BJ (cell line): ENCODE results near the gene FGF14. TPM values are rescaled to one million over a fixed set of nuclear protein-coding genes. Genes with fewer than 3 reads are reported as not detected.

Source experiments
- CTCF ChIA-PET: fragments of 350-600 bp; formaldehyde crosslinking; extraction: SDS; loops from one replicate; lab custom pipeline; 2021; ENCODE audit warnings: antibody characterized with exemption, inconsistent platforms; lab: Yijun Ruan, JAX
- POLR2A ChIA-PET: fragments of 300-600 bp; sonication (Branson Sonifier 250); formaldehyde crosslinking; extraction: SDS; loops from one replicate; lab custom pipeline; 2021; ENCODE audit warnings: antibody characterized with exemption; lab: Charles Lee
- DNase-seq: peaks from one replicate; pipeline ENCODE4 v3.0.0-alpha.2; 2011; ENCODE audit warnings: low read depth
- H3K27me3 ChIP-seq: 2 replicates; pipeline ENCODE4 v1.6.0; 2011; ENCODE audit warnings: low read length; ENCODE audit not compliant: control insufficient read depth, insufficient read depth
- H3K36me3 ChIP-seq: 2 replicates; pipeline ENCODE4 v1.5.1; 2011; ENCODE audit warnings: low read length; ENCODE audit not compliant: control insufficient read depth, insufficient read depth
- H3K4me3 ChIP-seq: 2 replicates; pipeline ENCODE4 v1.5.1; 2011; ENCODE audit warnings: low read depth, mild to moderate bottlenecking, control low read depth, low read length
- CTCF ChIP-seq: IDR thresholded peaks from 2 replicates; pipeline ENCODE4 v1.5.1; 2011; ENCODE audit warnings: low read depth, mild to moderate bottlenecking, control low read depth, inconsistent platforms, low read length, moderate library complexity; ENCODE audit not compliant: insufficient read depth
- polyA plus RNA-seq: library from polyadenylated mRNA; depleted of rRNA; stranded (reverse); fragments of >200 nt; gene quantifications from 2 replicates; pipeline ENCODE4 v1.2.3, GENCODE V29; 2011

The FGF14 gene
- polyA plus RNA-seq, 1 experiment, result 0.01 TPM

- POLR2A ChIA-PET, result no interaction called here
- CTCF ChIA-PET, result interaction anchor here (0.6 kb wide), 1 partner anchor 61 kb away, joined by 3 read pairs; no protein-coding TSS in a partner anchor
- no peak for TF ChIP-seq CTCF
Measured at GRCh38 chr13:102309110-102309509, 92.7 kb downstream of the FGF14 start.

GRCh38 chr13:102302534-102302933, 99.3 kb downstream of the FGF14 start:
- H3K4me3 ChIP-seq, result no peak overlapping the region
- CTCF ChIA-PET, result no interaction called here
- no peaks in the 10 kb centered on the region for H3K36me3 ChIP-seq
- no peak for DNase-seq
- POLR2A ChIA-PET, result no interaction called here
- TF ChIP-seq CTCF, result no peak
- peaks cover 1% of the 10 kb centered on the region; the same call in 1 of the 2 replicates for H3K27me3 ChIP-seq

More at GRCh38 chr13:102309110-102309509, 92.7 kb downstream of the FGF14 start:
- no peak for DNase-seq
- H3K36me3 ChIP-seq, result no peaks in the 10 kb centered on the region
- no peaks in the 10 kb centered on the region for H3K27me3 ChIP-seq
- no peak overlapping the region for H3K4me3 ChIP-seq

GRCh38 chr13:102300379-102300778, 101.5 kb downstream of the FGF14 start:
- DNase-seq, result no peak
- peaks cover 1% of the 10 kb centered on the region; the same call in 1 of the 2 replicates for H3K27me3 ChIP-seq
- H3K4me3 ChIP-seq, result no peak overlapping the region
- POLR2A ChIA-PET, result no interaction called here
- CTCF ChIA-PET, result interaction anchor here (2.3 kb wide), 1 partner anchor 12 kb away, joined by 6 read pairs; no protein-coding TSS in a partner anchor
- no peak for TF ChIP-seq CTCF
- no peaks in the 10 kb centered on the region for H3K36me3 ChIP-seq

GRCh38 chr13:102299366-102299765, 102.5 kb downstream of the FGF14 start:
- no peak overlapping the region for H3K4me3 ChIP-seq
- CTCF ChIA-PET, result no interaction called here
- peaks cover 1% of the 10 kb centered on the region; the same call in 1 of the 2 replicates for H3K27me3 ChIP-seq
- no peaks in the 10 kb centered on the region for H3K36me3 ChIP-seq
- POLR2A ChIA-PET, result no interaction called here
- TF ChIP-seq CTCF, result no peak
- no peak for DNase-seq

GRCh38 chr13:102298051-102298450, 103.8 kb downstream of the FGF14 start:
- POLR2A ChIA-PET, result no interaction called here
- TF ChIP-seq CTCF, result no peak
- no peak for DNase-seq

More at GRCh38 chr13:102298051-102298450, 103.8 kb downstream of the FGF14 start:
- Histone ChIP-seq H3K36me3 (no peaks in the 10 kb centered on the region), H3K27me3 (peaks cover 1% of the 10 kb centered on the region; the same call in 1 of the 2 replicates), H3K4me3 (no peak overlapping the region)
- CTCF ChIA-PET, result no interaction called here
